DMS53 treated with DMSO at 0.1 percent for 48 hours (cell line): ENCODE data around the gene IRS2.
A peak's percentile ranks its signal among the peaks of the same experiment; 100 is the strongest.
"Not testable (repeated sequence)": the region's sequence is repeated elsewhere in the genome, so short reads cannot be mapped to it uniquely, and the experiment has no call there.

Experiments used
- DNase-seq: peaks from one replicate; lab custom pipeline; 2025; ENCODE audit not compliant: unreplicated experiment; lab: John Stamatoyannopoulos, UW

The IRS2 gene

GRCh38 chr13:109786457-109787134 is at the start of gene IRS2:
Gene IRS2, minus strand, starts transcription at chr13:109786583. Its CDS starts 530 bp downstream, at chr13:109786053.
- DNase-seq, result peak; percentile 53

- DNase-seq, result no peak
Measured at GRCh38 chr13:109834973-109835720, 48.8 kb upstream of the IRS2 start.

- DNase-seq, result no peak
Measured at GRCh38 chr13:109833940-109834339, 47.6 kb upstream of the IRS2 start.

GRCh38 chr13:109833071-109833470 is 46.7 kb upstream of the IRS2 start:
- no peak for DNase-seq

GRCh38 chr13:109828591-109829316 is 42.4 kb upstream of the IRS2 start:
- not testable (repeated sequence) for DNase-seq

- DNase-seq, result not testable (repeated sequence)
Measured at GRCh38 chr13:109823201-109823600, 36.8 kb upstream of the IRS2 start.

GRCh38 chr13:109821103-109821502 is 34.7 kb upstream of the IRS2 start:
- no peak for DNase-seq

- DNase-seq, result no peak
Measured at GRCh38 chr13:109819874-109820273, 33.5 kb upstream of the IRS2 start.

- DNase-seq, result no peak
Measured at GRCh38 chr13:109818886-109819285, 32.5 kb upstream of the IRS2 start.

- no peak for DNase-seq
Measured at GRCh38 chr13:109817591-109818535, 31.5 kb upstream of the IRS2 start.

- no peak for DNase-seq
Measured at GRCh38 chr13:109816808-109817203, 30.4 kb upstream of the IRS2 start.

- DNase-seq, result no peak
Measured at GRCh38 chr13:109816112-109816807, 29.9 kb upstream of the IRS2 start.

GRCh38 chr13:109815651-109816050 is 29.3 kb upstream of the IRS2 start:
- no peak for DNase-seq

GRCh38 chr13:109813663-109814062 is 27.3 kb upstream of the IRS2 start:
- no peak for DNase-seq

GRCh38 chr13:109812382-109812781 is 26.0 kb upstream of the IRS2 start:
- no peak for DNase-seq

- no peak for DNase-seq
Measured at GRCh38 chr13:109810761-109811510, 24.6 kb upstream of the IRS2 start.

GRCh38 chr13:109809216-109809932 is 23.0 kb upstream of the IRS2 start:
- no peak for DNase-seq

- no peak for DNase-seq
Measured at GRCh38 chr13:109807345-109807744, 21.0 kb upstream of the IRS2 start.

- DNase-seq, result no peak
Measured at GRCh38 chr13:109804654-109805053, 18.3 kb upstream of the IRS2 start.
